HepG2 (cell line): ENCODE results near the gene LTB4R2. TPM values are rescaled to one million over a fixed set of nuclear protein-coding genes. Genes with fewer than 3 reads are reported as not detected.

ENCODE experiments used
- ATAC-seq: fragments of 200-7000 bp; cut with Tn5 transposase; 3 replicates; pipeline ENCODE4 v1.9.1; 2020; ENCODE audit warnings: mild to moderate bottlenecking, moderate library complexity
- BruUV-seq: library from RNA; stranded (reverse); fragments of 400-500 nt; replicated peaks from 2 replicates; lab custom pipeline; 2021; lab: Mats Ljungman, UMichigan
- CTCF ChIA-PET: fragments of 300-600 bp; formaldehyde crosslinking; extraction: SDS; loops from one replicate; lab custom pipeline; 2021; ENCODE audit warnings: low total read pairs, inconsistent platforms, low intra/inter-chr PET ratio; lab: Yijun Ruan, JAX
- POLR2A ChIA-PET: fragments of 350-600 bp; sonication (Branson Sonifier 250); formaldehyde crosslinking; loops from one replicate; lab custom pipeline; 2020; ENCODE audit warnings: antibody characterized with exemption, inconsistent platforms; lab: Yijun Ruan, JAX
- DNase-seq: peaks from one replicate; pipeline ENCODE4 v3.0.0-alpha.2; 2015; ENCODE audit warnings: low spot score
- FAIRE-seq: peaks from 3 replicates; lab custom pipeline; 2011; peaks lifted over from hg19 to GRCh38; lab: Jason Lieb, UNC
- H2AFZ ChIP-seq: one replicate; pipeline ENCODE4 v1.6.1; 2011; ENCODE audit warnings: low read length, inconsistent platforms
- H3K27ac ChIP-seq: fragments of 300-600 bp; 3 replicates; pipeline ENCODE4 v1.8.0; 2011; ENCODE audit warnings: mixed run types, mild to moderate bottlenecking, mixed read lengths, low read length, inconsistent platforms; ENCODE audit not compliant: insufficient read depth; ENCODE audit errors: extremely low read length
- H3K27me3 ChIP-seq, 2 experiments: fragments of 200-600 bp in 1 of 2; 2 replicates in 1 of 2; 3 replicates in 1 of 2; pipeline versions ENCODE4 v1.6.0 to v1.8.0; 2011; ENCODE audit warnings: low read length in 2 of 2, mild to moderate bottlenecking in 2 of 2, moderate library complexity in 2 of 2, inconsistent platforms in 1 of 2; ENCODE audit not compliant: insufficient read depth in 2 of 2, control insufficient read depth in 1 of 2
- H3K36me3 ChIP-seq, 2 experiments: fragments of 200-600 bp in 1 of 2; replicated peaks in 1 of 2; 2 replicates in 1 of 2; 3 replicates in 1 of 2; pipeline versions ENCODE4 v1.5.1 to v1.8.0; 2011; ENCODE audit warnings: low read length in 2 of 2, inconsistent platforms in 1 of 2; ENCODE audit not compliant: insufficient read depth in 2 of 2, control insufficient read depth in 1 of 2
- H3K4me1 ChIP-seq: 2 replicates; pipeline ENCODE4 v1.5.1; 2012; ENCODE audit warnings: low read length, inconsistent platforms; ENCODE audit not compliant: insufficient read depth
- H3K4me2 ChIP-seq: 2 replicates; pipeline ENCODE4 v1.6.0; 2011; ENCODE audit warnings: low read depth, low read length, inconsistent platforms
- H3K4me3 ChIP-seq, 3 experiments: fragments of 200-600 bp in 1 of 3; sonication (generic), shearing (Covaris generic) in 1 of 3; replicated peaks in 1 of 3; 2 replicates each; pipeline ENCODE4 v1.5.1; 2011 to 2016; ENCODE audit warnings: low read length in 3 of 3, inconsistent platforms in 2 of 3, low read depth in 2 of 3, mild to moderate bottlenecking in 2 of 3, control low read depth in 1 of 3, mixed read lengths in 1 of 3; ENCODE audit not compliant: insufficient read depth in 1 of 3
- H3K79me2 ChIP-seq: one replicate; pipeline ENCODE4 v1.6.1; 2011; ENCODE audit warnings: low read length, inconsistent platforms; ENCODE audit not compliant: insufficient read depth
- H3K9ac ChIP-seq: 2 replicates; pipeline ENCODE4 v1.6.0; 2011; ENCODE audit warnings: mild to moderate bottlenecking, low read depth, low read length, inconsistent platforms; ENCODE audit not compliant: insufficient read depth
- H3K9me3 ChIP-seq: 2 replicates; pipeline ENCODE4 v1.5.1; 2012; ENCODE audit warnings: mild to moderate bottlenecking, low read length
- H4K20me1 ChIP-seq: 2 replicates; pipeline ENCODE4 v1.6.0; 2011; ENCODE audit warnings: inconsistent platforms, mild to moderate bottlenecking, low read length, moderate library complexity; ENCODE audit not compliant: insufficient read depth
- AKAP8 ChIP-seq: sonication (generic); formaldehyde crosslinking; IDR thresholded peaks from 2 replicates; pipeline ENCODE4 v1.5.1; 2020; ENCODE audit warnings: mild to moderate bottlenecking, missing genetic modification reagents
- BORCS8-MEF2B ChIP-seq: sonication (generic); formaldehyde crosslinking; IDR thresholded peaks from 2 replicates; pipeline ENCODE4 v1.8.0; 2022; ENCODE audit warnings: mild to moderate bottlenecking, missing genetic modification reagents
- DNMT1 ChIP-seq: sonication (generic); formaldehyde crosslinking; IDR thresholded peaks from 2 replicates; pipeline ENCODE4 v1.5.1; 2020; ENCODE audit warnings: mild to moderate bottlenecking, missing genetic modification reagents
- KAT2B ChIP-seq: fragments of 150-350 bp; IDR thresholded peaks from 2 replicates; pipeline ENCODE4 v1.6.1; 2014; ENCODE audit warnings: low read depth, low read length, borderline replicate concordance
- ZBTB40 ChIP-seq, 2 experiments: fragments of 450-650 bp in 1 of 2; sonication (generic) in 1 of 2; formaldehyde crosslinking in 1 of 2; IDR thresholded peaks; 2 replicates each; pipeline versions ENCODE4 v1.6.1 to v1.8.0; 2016 to 2022; ENCODE audit warnings: antibody characterized with exemption in 1 of 2, mild to moderate bottlenecking in 1 of 2, missing genetic modification reagents in 1 of 2
- ZNF496 ChIP-seq: sonication (generic); formaldehyde crosslinking; IDR thresholded peaks from 2 replicates; pipeline ENCODE4 v1.8.1; 2023; ENCODE audit warnings: mild to moderate bottlenecking, moderate library complexity, missing genetic modification reagents; ENCODE audit not compliant: insufficient replicate concordance
- WGBS: methylation state at CpG from one replicate; pipeline ENCODE4 v1.1.6; 2017; ENCODE audit warnings: low lambda C conversion rate; 5-methylcytosine and 5-hydroxymethylcytosine counted together
- in situ Hi-C: cut with HindIII; loops from 2 replicates; pipeline ENCODE4 v1.10.0; 2017; ENCODE audit warnings: low pct_unique_long_range_greater_than_20kb; ENCODE audit not compliant: extremely low pct_ligation_motif_present
- intact Hi-C: fragments of 100-400 bp; cut with micrococcal nuclease; formaldehyde crosslinking; loops from one replicate; pipeline ENCODE4 v1.10.0; 2022; ENCODE audit not compliant: unreplicated experiment
- polyA plus RNA-seq, 8 experiments: library from polyadenylated mRNA; depleted of rRNA in 3 of 8; stranded (reverse) in 7 of 8; unstranded in 1 of 8; fragments of >200 nt; fragmentation: Illumina TruSeq in 4 of 8; extraction: Trizol in 4 of 8; gene quantifications; 2 replicates each; pipeline versions ENCODE4 v1.2.1 to v1.2.3, GENCODE V29; 2011 to 2016; ENCODE audit warnings: low read depth in 4 of 8, missing spikeins in 1 of 8, mixed read lengths in 1 of 8; ENCODE audit not compliant: insufficient read depth in 1 of 8
- total RNA-seq, 5 experiments: library from RNA; depleted of rRNA; stranded (reverse); fragments of >200 nt; fragmentation: Illumina TruSeq; extraction: Trizol; gene quantifications; 2 replicates each; pipeline ENCODE4 v1.2.3, GENCODE V29; 2016; ENCODE audit warnings: low read depth in 1 of 5
- TF ChIP-seq, protein P1 (sequence below): sonication (generic); formaldehyde crosslinking; IDR thresholded peaks from 2 replicates; pipeline ENCODE4 v1.4.0; 2020; ENCODE audit warnings: missing genetic modification reagents
- TF ChIP-seq, protein P2 (sequence below): fragments of 450-650 bp; IDR thresholded peaks from 2 replicates; pipeline ENCODE4 v1.6.1; 2017
- TF ChIP-seq, protein P3 (sequence below): sonication (generic); formaldehyde crosslinking; IDR thresholded peaks from 2 replicates; pipeline ENCODE4 v1.9.0; 2021; ENCODE audit warnings: missing genetic modification reagents, borderline replicate concordance

The LTB4R2 gene
- total and polyA plus RNA-seq, 2 of the 13 experiments (the other 11 are each of a cell fraction or from before 2014, with no cell fraction given): 3.9 to 6.9 TPM

DNA sequence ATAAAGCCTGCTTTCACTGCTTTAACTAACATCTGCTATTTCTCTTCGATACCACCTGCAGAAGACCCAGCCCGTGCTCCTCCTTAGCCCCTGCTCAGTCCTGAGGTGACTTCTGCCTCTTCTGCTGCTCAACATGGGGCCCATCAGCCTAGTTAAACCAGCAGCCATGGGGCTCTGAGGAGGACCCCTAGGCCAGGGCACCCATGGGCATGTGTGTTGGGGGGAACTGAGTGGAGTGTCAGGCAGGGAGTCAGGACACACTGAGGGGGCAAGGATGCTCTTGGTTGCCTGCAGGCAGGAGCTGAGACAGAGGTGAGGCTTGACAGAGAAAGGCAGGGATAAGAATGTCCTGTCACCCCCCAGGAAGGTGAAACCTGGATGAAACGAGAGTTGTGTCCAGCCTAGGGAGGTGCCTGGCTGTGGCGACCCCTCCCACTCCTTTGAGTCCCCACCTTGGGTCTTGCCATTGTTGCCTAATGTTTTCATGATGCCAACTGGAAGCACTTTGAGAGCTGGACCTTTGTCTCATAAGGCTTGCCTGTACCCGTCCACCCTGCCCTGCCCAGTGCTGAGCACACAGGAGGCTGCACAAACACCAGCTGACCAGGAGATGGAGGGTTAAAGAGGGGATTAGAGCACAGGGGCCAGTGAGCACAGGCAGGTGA, 26.0 kb upstream of the LTB4R2 start:
- POLR2A ChIA-PET: interaction anchor here (1.1 to 2.4 kb wide), 5 partner anchors 10 to 41 kb away, joined by 3 to 23 read pairs (median 6); partner anchors contain the start of genes CIDEB, DHRS1, NOP9 and RABGGTA
- intact Hi-C loops: no loop called here

More for the DNA sequence above, 26.0 kb upstream of the LTB4R2 start:
- ATAC-seq: peak; percentile 6
- Histone ChIP-seq H3K27me3 (no peaks in the 10 kb centered on the region), H3K4me3 (no peak overlapping the region), H3K9me3 (no peaks in the 10 kb centered on the region), H3K4me2 (no peak overlapping the region), H3K36me3 (no peaks in the 10 kb centered on the region), H4K20me1 (no peaks in the 10 kb centered on the region), H3K9ac (no peak overlapping the region), H2AFZ (no peak overlapping the region), H3K4me1 (no peaks in the 10 kb centered on the region), H3K79me2 (no peaks in the 10 kb centered on the region), H3K27ac (no peak overlapping the region)
- CTCF ChIA-PET: no interaction called here
- in situ Hi-C loops: no loop called here
- DNase-seq: no peak
- TF ChIP-seq, protein P1, sequence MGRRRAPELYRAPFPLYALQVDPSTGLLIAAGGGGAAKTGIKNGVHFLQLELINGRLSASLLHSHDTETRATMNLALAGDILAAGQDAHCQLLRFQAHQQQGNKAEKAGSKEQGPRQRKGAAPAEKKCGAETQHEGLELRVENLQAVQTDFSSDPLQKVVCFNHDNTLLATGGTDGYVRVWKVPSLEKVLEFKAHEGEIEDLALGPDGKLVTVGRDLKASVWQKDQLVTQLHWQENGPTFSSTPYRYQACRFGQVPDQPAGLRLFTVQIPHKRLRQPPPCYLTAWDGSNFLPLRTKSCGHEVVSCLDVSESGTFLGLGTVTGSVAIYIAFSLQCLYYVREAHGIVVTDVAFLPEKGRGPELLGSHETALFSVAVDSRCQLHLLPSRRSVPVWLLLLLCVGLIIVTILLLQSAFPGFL: 0 out of 2 replicates have a peak, but pooled peaks have one; percentile 14
- peak; percentile 17; the same call in 1 of the 2 replicates for TF ChIP-seq KAT2B
- TF ChIP-seq ZBTB40 (IDR thresholded peaks at IDR 0.05): no peak
- 0 out of 2 replicates have a peak, but pooled peaks have one; percentile 0 for TF ChIP-seq ZBTB40 (CRISPR knock-in tag; IDR thresholded peaks at IDR 0.05)
- TF ChIP-seq, protein P2, sequence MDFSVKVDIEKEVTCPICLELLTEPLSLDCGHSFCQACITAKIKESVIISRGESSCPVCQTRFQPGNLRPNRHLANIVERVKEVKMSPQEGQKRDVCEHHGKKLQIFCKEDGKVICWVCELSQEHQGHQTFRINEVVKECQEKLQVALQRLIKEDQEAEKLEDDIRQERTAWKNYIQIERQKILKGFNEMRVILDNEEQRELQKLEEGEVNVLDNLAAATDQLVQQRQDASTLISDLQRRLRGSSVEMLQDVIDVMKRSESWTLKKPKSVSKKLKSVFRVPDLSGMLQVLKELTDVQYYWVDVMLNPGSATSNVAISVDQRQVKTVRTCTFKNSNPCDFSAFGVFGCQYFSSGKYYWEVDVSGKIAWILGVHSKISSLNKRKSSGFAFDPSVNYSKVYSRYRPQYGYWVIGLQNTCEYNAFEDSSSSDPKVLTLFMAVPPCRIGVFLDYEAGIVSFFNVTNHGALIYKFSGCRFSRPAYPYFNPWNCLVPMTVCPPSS: 0 out of 2 replicates have a peak, but pooled peaks have one; percentile 23
- TF ChIP-seq, protein P3, sequence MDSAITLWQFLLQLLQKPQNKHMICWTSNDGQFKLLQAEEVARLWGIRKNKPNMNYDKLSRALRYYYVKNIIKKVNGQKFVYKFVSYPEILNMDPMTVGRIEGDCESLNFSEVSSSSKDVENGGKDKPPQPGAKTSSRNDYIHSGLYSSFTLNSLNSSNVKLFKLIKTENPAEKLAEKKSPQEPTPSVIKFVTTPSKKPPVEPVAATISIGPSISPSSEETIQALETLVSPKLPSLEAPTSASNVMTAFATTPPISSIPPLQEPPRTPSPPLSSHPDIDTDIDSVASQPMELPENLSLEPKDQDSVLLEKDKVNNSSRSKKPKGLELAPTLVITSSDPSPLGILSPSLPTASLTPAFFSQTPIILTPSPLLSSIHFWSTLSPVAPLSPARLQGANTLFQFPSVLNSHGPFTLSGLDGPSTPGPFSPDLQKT (CRISPR knock-in tag): no peak
- TF ChIP-seq DNMT1 (CRISPR knock-in tag): 0 out of 2 replicates have a peak, but pooled peaks have one; percentile 3
- TF ChIP-seq AKAP8 (CRISPR knock-in tag): peak; percentile 18; the same call in 1 of the 2 replicates
- peak; percentile 25; the same call in 1 of the 2 replicates for TF ChIP-seq BORCS8-MEF2B (CRISPR knock-in tag)
- no peak for TF ChIP-seq ZNF496 (CRISPR knock-in tag)
- 87% methylated on average over 5 of the region's 5 CpGs for WGBS
- no TSS peak for BruUV-seq
- no peak for FAIRE-seq
